NCI-H1092 (cell line): ENCODE results near the gene FMNL2.

Experiments used
- DNase-seq: peaks from one replicate; lab custom pipeline; 2025; lab: John Stamatoyannopoulos, UW

Gene FMNL2

DNA sequence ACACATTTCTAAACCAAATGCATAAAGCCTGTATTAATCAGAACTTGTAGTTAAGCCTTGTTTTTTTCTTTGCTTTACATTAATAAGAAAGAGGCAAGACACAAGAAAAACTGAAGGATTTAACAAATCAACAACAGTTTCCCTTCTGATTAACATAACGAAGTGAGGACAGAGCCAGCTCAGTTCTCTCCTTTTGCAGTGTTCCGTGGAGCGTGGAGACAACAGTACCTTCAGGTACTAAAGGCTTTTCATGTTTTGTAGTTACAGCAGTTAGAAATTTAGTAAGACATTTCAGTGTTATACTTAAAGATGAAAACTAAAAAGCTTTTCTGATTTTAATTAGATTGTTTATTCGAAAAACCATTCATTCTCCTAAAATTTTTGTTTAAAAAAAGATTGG, 115.2 kb downstream of the FMNL2 start:
- no peak for DNase-seq

DNA sequence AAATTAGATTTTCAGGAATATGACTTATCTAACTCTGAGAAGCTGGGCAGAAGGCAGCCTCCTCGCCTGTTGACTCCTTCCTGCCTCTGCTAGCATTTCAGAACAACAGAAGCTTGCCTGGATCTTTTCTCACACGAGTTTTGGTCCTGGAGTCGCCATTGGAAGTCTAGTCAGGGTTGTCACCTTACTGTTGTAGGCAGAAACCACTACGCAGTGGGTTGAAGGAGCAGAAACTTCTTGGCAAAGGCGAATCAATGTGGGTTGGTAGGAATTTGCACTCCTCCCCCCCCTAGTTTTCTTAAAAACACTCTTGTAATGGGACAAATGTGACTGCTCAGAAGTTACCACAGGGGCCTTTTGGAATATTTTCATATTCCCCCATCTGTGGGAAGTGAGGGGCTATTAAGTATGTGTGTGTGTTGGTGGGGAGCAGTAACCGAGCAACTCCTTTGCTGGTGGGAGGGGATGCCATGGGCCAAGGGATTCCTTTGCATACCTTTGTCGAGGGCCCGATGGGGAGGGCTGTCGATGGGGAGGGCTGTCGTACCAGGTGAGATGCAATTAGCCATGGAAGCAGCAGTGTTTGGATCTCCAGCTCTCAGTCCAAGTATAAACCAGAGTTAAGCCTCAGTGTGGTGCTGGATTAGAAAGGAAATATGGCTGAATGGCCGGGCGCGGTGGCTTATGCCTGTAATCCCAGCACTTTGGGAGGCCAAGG, 117.4 kb downstream of the FMNL2 start:
- no peak for DNase-seq

DNA sequence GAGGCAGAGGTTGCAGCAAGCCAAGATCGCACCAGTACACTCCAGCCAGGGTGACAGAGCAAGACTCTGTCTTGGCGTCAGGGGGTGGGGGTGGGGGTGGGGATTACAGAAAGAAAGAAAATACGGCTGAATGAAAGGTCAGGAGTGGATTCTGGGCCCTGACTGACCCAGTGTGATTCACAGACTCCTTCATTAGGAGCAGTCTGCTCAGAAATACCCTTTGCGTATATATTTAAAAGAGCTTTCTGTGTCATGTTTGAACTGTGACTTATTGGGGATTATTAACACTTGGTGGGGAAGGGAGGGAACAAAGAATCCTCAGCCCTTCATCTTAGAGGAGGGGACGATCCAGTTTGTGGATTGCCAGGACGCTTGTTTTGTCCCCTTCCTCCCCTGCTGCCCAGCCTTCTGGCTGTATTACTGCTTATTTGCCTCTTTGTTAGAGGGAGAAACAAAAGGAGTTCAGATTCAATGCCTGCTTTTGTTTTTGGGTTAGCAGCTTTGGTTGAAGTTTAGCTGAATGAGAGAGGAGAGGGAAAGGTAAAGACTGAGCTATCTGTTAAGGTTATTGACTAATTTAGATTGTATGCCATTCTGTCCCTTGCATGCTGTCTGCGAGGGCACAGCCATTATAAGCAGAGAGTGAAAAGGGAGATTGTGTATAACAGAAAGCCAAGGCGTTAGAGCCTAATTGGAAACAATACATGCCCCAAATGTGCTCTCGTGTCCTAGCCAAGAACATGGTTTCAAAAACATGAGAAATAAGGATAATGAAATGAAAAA, 118.3 kb downstream of the FMNL2 start:
- no peak for DNase-seq

DNA sequence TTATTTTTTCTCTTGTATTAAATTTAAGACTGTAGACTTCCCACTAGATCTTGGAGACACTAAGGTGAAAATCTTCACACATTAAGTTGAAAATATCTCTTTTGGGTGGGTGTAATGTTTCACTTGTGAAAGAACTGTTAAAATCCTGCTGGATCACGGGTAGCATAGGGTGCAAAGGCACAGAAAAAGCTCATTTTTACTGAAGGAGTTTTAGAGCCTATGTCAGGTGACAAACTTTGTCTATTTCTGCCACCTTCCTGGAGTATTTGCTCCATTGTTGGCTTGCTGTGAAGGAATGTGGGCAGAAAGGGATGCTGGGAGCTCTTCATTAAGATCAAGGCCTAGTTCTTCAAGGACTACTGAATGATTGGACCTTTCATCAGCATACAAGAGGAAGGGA, 119.4 kb downstream of the FMNL2 start:
- DNase-seq: no peak

DNA sequence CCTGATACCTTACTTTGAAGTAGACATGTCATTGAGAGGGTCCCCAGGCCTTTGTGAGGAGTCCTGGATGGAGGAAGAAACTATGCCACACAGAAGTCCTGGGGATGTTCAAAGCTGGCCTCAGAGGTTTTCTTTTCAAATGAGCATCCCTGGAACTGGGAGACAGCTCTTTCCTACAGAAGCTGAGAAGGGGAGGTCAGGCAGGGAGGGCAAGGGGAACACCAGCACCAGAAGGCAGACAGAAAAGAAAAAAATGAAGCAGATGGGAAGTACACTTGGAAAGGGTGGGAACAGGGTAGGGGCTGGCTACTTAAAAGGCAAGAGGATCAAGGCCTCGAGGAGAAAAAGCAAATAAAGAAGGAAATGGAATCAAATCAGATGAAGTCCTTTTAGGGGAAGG, 120.0 kb downstream of the FMNL2 start:
- DNase-seq: no peak

DNA sequence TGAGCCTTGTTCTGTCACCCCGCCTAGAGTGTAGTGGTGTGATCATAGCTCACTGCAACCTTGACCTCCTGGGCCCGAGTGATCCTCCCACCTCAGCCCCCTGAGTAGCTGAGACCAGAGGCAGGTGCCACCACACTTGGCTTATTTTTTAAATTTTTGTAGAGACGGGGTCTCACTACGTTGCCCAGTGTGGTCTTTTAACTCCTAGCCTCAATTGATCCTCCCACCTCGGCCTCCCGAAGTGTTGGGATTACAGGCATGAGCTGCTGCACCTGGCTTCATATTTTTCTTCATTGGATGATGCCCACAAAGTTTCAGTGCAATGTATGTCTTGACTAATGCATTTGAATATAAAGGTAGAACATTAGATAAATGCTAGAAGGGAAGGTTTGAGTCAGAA, 120.8 kb downstream of the FMNL2 start:
- no peak for DNase-seq

DNA sequence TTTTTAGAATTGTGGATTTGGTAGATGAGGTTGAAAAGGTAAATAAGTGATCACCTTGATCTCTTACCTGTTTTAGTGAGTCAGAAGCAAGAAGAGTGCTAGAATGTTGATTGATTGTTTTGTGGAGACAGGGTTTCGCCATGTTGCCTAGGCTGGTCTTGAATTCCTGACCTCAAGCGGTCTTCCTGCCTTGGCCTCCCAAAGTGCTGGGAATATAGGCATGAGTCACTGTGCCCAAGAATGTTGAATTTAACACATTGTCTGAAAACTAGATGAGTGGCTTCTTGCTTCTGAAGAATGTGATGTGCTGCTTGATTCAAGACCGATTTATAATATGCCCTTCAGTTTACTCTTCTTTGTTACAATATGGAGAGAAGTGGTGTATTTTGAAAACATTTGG, 121.3 kb downstream of the FMNL2 start:
- no peak for DNase-seq

DNA sequence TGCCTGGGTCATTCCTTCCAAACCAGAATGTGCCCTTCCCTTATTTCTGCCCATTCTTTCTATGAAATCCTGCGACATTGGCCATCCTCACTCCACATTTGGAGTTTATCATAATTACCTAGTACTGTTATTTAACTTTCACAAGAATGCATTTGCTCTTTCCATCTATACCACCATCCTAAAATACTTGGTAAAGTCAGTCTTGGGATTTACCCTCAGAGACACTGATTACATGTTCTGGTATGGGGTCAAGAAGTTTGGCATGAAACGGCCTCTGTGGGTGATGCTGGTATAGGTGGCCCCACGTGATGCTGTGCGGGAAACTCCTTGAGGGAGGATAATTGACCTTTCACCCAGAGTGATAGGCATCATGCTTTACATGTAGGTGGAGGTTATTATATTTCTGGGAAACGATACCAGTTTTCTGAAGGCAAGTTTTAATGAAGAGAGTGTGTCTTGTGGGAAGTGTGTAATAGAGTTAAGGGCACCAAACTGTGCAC, 123.5 kb downstream of the FMNL2 start:
- DNase-seq: no peak

DNA sequence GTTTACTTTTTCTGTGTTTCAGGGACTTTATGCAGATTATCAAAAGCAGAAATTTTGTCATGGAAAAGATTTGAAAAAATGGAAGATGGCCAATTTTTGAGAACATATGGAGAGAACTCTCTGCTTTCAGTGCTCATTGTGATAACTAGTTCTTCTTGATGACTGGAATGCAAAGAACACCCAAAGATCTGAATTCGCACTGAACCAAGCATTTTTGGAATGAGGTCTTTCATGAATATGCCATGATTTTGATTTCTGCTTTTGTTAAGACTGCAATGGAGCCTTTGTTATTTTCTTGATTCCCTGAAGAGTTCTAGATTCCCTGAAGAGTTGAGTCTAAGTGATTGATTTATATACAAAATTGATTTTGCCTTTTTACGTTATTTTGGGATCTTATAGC, 124.1 kb downstream of the FMNL2 start:
- no peak for DNase-seq

DNA sequence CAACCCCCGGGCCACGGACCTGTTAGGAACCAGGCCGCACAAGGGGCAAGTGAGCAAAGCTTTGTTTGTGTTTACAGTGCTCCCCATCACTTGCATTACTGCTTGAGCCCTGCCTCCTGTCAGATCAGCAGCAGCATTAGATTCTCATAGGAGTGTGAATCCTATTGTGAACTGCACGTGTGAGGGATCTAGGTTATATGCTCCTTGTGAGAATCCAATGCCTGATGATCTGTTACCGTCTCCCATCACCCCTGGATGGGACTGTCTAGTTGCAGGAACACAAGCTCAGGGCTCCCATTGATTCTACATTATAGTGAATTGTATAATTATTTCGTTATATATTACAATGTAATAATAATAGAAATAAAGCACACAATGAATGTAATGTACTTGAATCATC, 125.6 kb downstream of the FMNL2 start:
- no peak for DNase-seq

DNA sequence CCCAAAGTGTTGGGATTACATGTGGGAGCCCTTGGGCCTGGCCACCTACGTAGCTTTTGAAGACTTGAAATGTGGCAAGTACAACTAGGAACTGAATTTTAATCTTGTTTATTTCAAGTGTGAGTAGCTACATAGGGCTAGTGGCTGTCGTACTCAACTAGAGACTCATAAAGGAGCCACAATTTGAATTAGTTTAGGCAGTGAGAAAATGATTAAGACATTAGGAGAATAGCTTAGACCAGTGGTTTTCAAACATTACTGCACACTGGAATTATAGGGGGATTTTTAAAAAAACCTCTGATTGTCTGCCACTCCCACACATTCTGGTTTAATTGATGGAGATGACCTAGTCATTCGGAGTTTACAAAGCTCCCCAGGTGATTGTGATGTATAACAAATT, 127.1 kb downstream of the FMNL2 start:
- no peak for DNase-seq

DNA sequence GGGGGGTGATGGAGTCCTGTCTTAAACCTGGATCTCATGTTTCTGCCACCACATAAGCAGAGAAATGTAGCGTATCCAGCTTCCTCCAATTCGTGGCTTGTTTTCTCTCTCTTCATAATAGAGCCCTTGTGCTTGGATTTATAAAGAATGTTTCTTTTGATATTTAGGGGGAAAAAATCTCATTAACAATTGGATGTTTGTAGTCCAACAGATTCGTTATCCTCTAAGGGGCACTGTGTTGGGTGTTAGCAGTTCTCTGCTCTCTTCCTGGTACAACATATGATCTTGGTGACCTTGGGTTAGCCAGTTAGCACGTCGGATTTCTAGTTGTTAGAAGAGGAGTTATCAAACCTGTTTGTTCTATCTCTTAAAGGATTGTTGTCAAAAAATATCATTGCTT, 127.8 kb downstream of the FMNL2 start:
- DNase-seq: no peak

DNA sequence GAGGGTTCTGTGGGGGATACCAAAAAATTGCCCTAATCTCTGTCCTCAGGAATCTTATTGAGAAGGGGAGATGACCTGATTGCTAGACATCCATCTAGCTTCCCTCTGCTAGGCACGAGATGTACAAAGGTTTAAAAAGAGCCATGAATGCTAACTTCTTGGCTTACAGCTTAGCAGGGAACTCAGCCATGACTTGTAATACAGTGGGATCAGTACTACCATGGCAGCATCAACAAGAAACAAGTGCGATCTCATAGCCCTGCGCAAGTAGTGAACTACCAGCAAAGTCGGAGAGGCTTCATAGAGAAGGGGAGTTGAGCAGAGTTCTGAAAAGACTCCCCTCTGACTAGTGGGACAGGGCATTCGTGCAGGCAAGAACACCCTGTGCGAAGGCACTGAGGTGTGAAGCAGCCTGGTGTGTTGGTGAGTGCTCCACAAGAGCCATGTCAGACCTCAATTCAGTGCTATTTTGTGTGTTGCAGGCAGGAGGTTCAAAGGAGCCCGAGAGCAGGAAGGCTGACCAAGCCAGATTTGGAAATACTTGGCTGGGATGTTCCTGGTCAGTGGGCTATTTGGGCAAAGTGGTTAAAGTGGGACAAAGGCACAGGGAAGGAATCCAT, 130.0 kb downstream of the FMNL2 start:
- DNase-seq: no peak

DNA sequence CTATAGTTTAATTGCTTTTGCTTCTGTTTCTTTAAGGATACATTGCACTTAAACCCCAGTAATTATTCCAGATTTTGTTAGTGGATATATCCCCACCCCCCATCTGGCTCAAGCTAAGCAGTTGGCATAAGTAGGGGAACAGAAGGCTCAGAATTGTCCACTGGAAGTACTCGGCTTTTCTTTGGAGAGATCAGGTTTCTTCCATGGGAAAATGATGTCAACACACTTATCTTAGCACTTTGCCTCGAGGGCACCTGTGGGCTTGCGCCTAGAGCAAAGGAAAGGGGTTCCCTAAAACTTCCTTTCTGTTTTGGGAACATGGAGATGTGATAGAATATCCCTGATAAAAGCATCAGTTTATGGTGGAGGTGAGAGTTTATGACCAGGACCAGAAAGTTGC, 130.6 kb downstream of the FMNL2 start:
- DNase-seq: no peak

DNA sequence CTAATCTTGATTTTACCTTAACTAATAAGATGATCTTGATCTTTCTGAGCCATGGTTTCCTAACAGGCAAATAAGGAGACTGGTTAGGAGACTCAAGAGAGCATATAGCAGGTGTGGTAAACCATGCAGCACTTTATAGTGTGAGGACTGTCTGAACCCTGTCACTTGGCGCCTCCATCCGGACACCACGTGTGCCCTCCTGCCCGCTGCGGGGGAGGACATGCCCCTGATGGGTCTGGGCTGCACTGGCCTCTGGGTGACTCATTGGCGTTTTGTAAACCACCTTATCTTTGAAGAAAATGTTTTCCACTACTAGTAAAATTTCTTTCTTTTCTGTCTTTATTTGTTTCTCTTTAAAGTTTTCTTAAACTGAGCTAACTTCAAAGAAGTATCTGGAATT, 131.1 kb downstream of the FMNL2 start:
- DNase-seq: no peak

DNA sequence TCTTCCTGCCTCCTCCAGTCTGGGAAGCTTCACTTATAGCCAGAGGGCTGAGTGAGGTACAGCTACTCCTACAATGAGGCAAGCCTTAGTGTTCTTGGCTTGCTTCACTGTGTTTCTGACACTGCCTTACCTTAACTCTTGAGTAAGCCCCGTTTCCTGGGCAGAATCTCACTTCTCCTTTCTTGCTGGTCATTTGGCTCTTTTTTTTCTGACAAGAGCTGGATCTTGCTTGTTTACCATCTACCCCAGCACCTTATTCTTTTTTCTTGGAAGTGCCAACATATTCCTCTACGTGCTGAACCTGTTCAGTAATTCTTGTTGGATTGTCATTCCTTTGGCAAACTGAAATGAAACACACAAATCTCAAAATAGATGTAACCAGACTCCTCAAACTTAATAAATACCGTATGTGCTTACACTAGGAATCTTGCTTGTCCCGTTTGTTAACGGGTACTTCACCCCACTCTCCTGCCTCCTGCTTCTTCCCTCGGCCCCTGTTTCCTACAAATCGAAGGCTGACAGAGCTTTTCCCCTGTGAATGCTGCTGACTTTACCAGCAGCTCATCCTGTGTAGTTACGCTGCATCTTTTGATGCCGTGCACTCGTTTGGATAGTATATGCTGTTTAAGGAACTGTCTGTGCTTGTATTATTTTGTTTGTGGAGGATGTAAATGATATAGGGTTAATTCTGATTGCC, 132.2 kb downstream of the FMNL2 start:
- no peak for DNase-seq

DNA sequence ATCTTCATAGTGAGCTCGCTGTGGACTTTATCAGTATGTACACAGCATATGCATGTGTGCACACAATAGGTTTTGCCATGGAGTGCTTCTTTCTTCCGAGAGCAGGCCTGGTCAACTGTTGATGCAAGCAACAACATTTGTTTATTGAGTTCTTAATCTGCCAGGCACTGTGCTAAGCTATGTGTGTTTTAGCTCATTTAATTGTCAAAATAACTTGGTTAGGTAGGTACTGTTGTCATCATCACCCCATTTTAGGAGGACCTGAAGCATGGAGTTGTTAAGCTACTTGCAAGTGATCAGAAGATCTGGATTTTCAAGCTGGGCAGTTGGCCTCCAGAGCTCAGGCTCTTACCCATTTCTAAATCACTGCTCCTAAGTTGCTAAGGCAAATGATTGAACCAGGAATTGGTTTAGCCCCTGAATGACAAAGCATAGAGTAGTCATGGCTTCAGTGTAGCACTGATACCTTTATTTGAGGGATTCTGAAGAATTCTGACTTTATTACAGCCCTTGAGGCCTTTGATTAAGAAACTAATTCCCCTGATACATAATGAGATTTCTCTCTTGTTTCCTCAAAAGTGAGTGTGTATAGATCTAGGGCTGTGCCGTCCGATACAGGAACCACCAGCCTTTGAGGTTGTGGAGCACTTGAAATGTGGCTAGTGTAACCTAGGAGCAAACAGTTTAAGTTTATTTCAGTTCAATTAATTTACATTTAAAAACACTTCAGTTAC, 132.9 kb downstream of the FMNL2 start:
- no peak for DNase-seq

DNA sequence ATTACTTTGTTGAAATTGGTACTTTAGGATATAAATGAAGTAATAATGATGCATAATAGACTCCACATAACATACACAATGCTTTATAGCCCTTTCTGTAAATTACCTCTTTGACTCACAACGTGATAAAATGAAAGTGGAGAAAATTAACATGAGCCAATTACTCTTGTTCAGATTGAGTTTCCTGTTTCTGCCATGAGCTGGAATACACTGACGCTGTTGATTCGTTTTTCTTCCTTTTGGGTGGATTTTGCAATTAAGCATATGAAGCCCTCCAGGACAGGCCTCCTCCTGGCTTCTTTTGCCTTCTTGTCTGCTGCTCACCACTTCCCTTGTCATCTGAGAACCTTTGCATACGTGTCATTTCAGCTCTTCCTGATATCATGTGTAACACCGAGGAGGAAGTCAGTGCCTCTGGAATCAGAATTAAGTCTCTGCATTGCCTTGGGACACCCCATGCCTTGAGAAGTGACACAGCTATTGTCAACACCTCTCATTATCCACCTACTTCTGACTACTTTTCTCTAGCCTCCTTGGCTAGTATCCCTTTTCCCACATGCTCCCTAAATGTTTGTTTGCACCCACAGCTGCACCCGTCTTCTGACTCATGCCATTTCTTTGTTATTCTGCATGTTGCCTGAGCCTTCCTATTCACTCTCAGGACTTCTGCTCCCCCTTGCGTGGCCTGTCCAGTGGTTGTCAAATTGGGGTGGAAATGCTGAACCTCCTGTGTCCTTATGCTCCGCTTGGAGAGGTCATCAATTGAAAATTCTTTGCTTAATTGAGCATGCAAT, 134.1 kb downstream of the FMNL2 start:
- DNase-seq: no peak

DNA sequence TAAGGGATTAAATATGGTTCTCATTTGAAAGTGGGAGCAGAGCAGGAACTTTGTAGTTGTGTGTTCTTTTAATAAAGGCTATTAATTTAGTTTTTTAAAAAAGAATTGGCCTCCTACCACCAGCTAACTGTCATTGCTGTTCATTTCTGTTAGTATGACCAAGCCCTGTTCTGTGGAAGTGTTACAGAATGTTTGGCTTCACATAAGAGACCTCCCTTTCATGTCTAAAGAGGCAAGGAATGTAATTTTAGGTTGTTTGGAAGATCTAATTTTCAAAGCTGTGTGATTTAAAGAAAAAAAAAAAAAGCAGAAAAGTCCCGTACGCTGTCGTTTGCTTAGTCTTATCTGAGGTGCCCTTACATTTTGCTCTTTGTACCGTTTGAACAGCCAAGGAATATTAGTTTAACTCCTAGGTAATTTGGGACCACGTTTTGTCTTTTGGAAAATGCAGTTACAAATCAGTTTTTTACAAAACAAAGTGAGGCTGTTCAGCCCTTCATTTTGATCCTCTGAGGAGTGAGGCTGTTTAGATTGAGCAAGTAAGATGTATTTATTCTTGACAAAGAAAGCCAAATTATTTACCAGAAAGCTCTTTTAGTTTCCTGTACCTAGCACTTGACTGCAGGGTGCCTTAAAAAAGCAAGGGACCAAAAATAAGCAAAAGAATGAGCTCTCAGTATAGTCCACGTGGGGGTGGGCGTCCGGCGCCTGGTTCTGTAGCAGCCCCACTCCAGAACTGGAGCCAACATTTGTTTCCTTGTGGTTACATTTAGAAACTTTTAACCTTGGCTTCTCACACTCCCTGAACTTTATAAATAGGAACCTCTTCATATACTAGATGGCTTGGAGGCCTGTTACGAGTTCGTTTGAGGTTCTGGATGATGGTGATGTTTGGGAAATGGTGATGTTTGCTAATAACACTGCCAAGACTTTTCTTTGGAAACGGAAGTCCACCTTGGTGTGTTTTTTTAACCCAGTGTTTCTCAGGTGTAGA, 136.2 kb downstream of the FMNL2 start:
- DNase-seq: no peak

DNA sequence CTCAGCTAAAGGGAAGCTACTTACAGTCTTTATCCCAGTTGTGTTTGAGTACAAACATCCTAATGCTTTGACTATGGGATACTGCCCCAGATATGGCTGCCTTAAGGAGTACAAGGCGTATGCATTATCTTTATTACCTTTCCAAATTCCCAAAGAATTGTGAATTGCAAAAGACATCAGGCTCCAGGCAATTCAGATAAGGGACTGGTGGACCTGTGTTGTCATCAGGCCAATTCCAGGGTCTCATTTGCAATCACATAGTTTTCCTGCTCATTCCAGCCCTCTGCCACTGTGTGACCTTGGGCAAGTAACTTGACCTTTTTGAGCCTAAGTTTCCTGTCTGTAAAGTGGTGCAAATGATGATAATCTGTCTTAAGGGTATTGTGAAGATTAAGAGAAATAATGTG, 137.5 kb downstream of the FMNL2 start:
- DNase-seq: no peak
